GM12892 (cell line): ENCODE measurements around the gene GOLM1.

Source experiments
- POLR2A ChIP-seq: IDR thresholded peaks from 2 replicates; pipeline ENCODE4 v1.6.1; 2011; ENCODE audit warnings: low read depth, low read length, control low read depth
- TAF1 ChIP-seq: IDR thresholded peaks from 2 replicates; pipeline ENCODE4 v1.6.1; 2011; ENCODE audit warnings: low read depth, mild to moderate bottlenecking, control low read depth, low read length, borderline replicate concordance

- TF ChIP-seq POLR2A: no peak
- TF ChIP-seq TAF1: no peak
Observed at GRCh38 chr9:86122311-86122710, 23.0 kb upstream of the GOLM1 start.
